Endothelial cell of hepatic sinusoid (primary cell): ENCODE measurements around the gene ZNF697.
"Not testable (repeated sequence)": the region's sequence is repeated elsewhere in the genome, so short reads cannot be mapped to it uniquely, and the experiment has no call there.

Source experiments
- in situ Hi-C: cut with HindIII; loops from 2 replicates; pipeline ENCODE4 v1.10.0; 2017; ENCODE audit warnings: low sequenced_read_pairs

Gene ZNF697

GRCh38 chr1:119603695-119604094 lies 44.4 kb downstream of the ZNF697 start:
- in situ Hi-C loops: no loop called here

- in situ Hi-C loops: not testable (repeated sequence)
These were observed 44.8 kb downstream of the ZNF697 start for GRCh38 chr1:119603241-119603640.

DNA sequence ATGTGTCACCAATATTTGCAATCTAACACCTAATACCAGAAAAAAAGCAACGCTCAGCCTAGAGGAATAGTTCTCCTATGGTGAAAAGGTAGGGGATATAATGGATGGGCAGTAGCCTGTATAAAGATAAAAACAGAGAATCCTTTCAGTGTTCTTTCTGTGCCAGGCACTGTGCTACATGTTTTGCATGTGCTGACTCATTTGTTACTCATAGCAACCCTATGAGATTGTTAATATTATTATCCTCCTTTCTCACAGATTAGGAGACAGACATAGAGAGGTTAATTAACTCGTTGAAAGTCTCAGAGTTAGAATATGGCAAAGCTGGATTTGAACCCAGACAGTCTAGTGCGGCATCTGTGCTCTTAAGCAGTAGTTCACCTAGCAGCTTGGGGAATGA lies 45.3 kb downstream of the ZNF697 start:
- in situ Hi-C loops: not testable (repeated sequence)

- in situ Hi-C loops: no loop called here
These were observed 45.9 kb downstream of the ZNF697 start for GRCh38 chr1:119602169-119602568.

GRCh38 chr1:119600976-119601375 lies 47.1 kb downstream of the ZNF697 start:
- in situ Hi-C loops: no loop called here

DNA sequence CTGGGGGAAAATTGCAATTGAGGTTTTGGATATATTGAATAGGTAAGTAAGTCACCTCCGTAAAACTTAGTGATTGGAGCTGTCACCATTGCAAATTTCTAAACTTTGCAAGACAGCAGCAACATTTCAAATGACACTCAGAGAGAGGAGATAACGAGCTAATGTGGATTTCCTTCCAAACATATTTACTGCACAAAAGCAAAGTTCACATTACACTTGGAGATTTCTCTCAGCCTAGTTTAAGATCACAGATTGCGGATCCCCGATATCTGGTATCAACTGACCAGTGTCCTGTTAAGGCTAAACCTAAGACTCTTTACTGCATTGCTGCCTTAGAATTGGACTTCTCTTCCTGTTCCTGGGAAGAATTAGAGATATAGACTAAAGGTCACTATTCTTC lies 47.5 kb downstream of the ZNF697 start:
- in situ Hi-C loops: no loop called here

- in situ Hi-C loops: no loop called here
These were observed 52.5 kb downstream of the ZNF697 start for GRCh38 chr1:119595606-119596005.

GRCh38 chr1:119595168-119595567 lies 52.9 kb downstream of the ZNF697 start:
- in situ Hi-C loops: no loop called here

- in situ Hi-C loops: no loop called here
These were observed 53.7 kb downstream of the ZNF697 start for GRCh38 chr1:119594376-119594775.

DNA sequence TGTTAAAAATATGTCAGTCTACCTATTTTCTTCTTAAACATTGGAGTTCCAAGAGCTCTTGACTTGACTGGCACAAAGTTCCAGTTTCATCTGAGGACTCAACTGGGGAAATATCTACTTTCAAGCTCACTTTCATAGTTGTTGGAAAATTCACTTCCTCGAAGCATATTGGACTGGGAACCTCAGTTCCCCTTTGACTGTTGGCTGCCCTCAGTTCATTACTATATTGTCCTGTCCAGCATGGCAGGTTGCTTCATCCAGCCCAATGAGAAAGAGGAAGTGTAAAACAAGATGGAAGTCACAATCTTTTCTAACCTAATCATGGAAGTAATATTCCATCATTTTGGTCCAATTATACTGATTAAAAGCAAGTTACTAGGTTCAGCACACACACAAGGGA lies 54.3 kb downstream of the ZNF697 start:
- in situ Hi-C loops: no loop called here

GRCh38 chr1:119590393-119590792 lies 57.7 kb downstream of the ZNF697 start:
- in situ Hi-C loops: no loop called here

GRCh38 chr1:119588621-119589020 lies 59.4 kb downstream of the ZNF697 start:
- in situ Hi-C loops: no loop called here

- in situ Hi-C loops: no loop called here
These were observed 60.7 kb downstream of the ZNF697 start for GRCh38 chr1:119587341-119587740.

GRCh38 chr1:119585801-119586200 lies 62.3 kb downstream of the ZNF697 start:
- in situ Hi-C loops: not testable (repeated sequence)

- in situ Hi-C loops: no loop called here
These were observed 65.3 kb downstream of the ZNF697 start for GRCh38 chr1:119582801-119583200.

DNA sequence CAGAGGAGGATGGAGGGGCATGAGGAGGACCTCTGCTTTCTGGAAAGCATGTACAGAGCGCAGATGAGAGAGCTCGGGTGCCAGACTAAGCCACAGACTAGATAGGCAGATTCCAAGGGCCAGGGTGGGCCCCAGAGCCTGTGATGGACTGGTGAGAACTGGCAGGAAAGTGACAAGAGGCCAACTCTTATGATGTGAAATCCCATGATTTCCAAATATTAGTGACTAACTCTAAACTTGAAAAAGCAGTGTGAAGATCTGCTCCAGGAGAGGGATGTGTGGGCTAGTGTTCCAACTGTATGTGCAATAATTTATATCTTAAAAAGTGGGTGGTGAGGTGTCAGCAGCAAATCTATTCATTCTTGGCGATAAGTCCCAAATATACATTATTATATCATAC lies 67.0 kb downstream of the ZNF697 start:
- in situ Hi-C loops: not testable (repeated sequence)

- in situ Hi-C loops: loop anchor here (10.0 to 25.0 kb wide), 2 partner anchors 101 to 188 kb away; partner anchors contain the start of gene HMGCS2
These were observed 74.2 kb downstream of the ZNF697 start for GRCh38 chr1:119573886-119574285.

GRCh38 chr1:119569930-119570622 lies 78.0 kb downstream of the ZNF697 start:
- in situ Hi-C loops: loop anchor here (10.0 to 25.0 kb wide), 2 partner anchors 105 to 192 kb away; partner anchors contain the start of gene HMGCS2
